Tibial nerve (tissue), 4 donors: Measurements from ENCODE around the gene SNX19. TPM values are rescaled to one million over a fixed set of nuclear protein-coding genes. Genes with fewer than 3 reads are reported as not detected.

ENCODE experiments used
- DNase-seq, 2 donors: peaks; one replicate each; pipeline ENCODE4 v3.0.0-alpha.2; 2019; ENCODE audit warnings: low spot score in 2 of 2
- H3K27ac ChIP-seq, 4 donors: fragments of 200-600 bp; sonication (generic) in 3 of 4; one replicate each; pipeline ENCODE4 v1.5.1; 2017 to 2019; ENCODE audit warnings: mild to moderate bottlenecking in 1 of 4
- H3K27me3 ChIP-seq, 2 donors: fragments of 200-600 bp; sonication (generic) in 1 of 2; one replicate each; pipeline versions ENCODE4 v1.5.1 to v1.6.0; 2017 to 2019
- H3K36me3 ChIP-seq, 3 donors: fragments of 200-600 bp; sonication (generic); one replicate each; pipeline ENCODE4 v1.5.1; 2018 to 2019
- H3K4me1 ChIP-seq, 4 donors: fragments of 200-600 bp; sonication (generic) in 3 of 4; one replicate each; pipeline ENCODE4 v1.5.1; 2017 to 2019
- H3K4me3 ChIP-seq, 4 donors: fragments of 200-600 bp; sonication (generic) in 3 of 4; one replicate each; pipeline ENCODE4 v1.5.1; 2017 to 2019; ENCODE audit warnings: mild to moderate bottlenecking in 1 of 4, moderate library complexity in 1 of 4
- H3K9me3 ChIP-seq, 4 donors: fragments of 200-600 bp; sonication (generic) in 3 of 4; one replicate each; pipeline ENCODE4 v1.5.1; 2017 to 2019
- CTCF ChIP-seq, 5 experiments: fragments of 200-600 bp in 3 of 5; fragments of 450-650 bp in 2 of 5; sonication (generic) in 3 of 5; IDR thresholded peaks; one replicate each; pipeline ENCODE4 v1.5.1; 2016 to 2019; ENCODE audit warnings: antibody characterized with exemption in 5 of 5, mild to moderate bottlenecking in 3 of 5, moderate library complexity in 2 of 5
- EP300 ChIP-seq, 2 donors: sonication (generic); formaldehyde crosslinking; IDR thresholded peaks; one replicate each; pipeline ENCODE4 v1.6.1; 2017; ENCODE audit warnings: antibody characterized with exemption in 2 of 2, mild to moderate bottlenecking in 1 of 2
- POLR2A ChIP-seq, 2 donors: fragments of 450-650 bp; IDR thresholded peaks; one replicate each; pipeline ENCODE4 v1.6.1; 2017; ENCODE audit warnings: antibody characterized with exemption in 2 of 2, mild to moderate bottlenecking in 2 of 2, moderate library complexity in 2 of 2
- WGBS, 2 donors: methylation state at CpG; one replicate each; pipeline ENCODE4 v1.1.5; 2018; 5-methylcytosine and 5-hydroxymethylcytosine counted together
- total RNA-seq, 4 donors: library from RNA; depleted of rRNA; stranded (reverse); fragments of >200 nt; gene quantifications; one replicate each; pipeline ENCODE4 v1.1.0, GENCODE V29; 2016

The SNX19 gene
- 100 to 1,000 TPM in 3 of 4 donors, 10 to 100 TPM in 1; 94.2 to 141 (median 105) TPM for total RNA-seq

GRCh38 chr11:130916238-130916855, at the start of gene SNX19:
Gene SNX19, minus strand, starts transcription at chr11:130916479. Its CDS starts 540 bp downstream, at chr11:130915939.
- H3K4me3 ChIP-seq = peak within 1 kb of the TSS; percentile 70 to 95 (median 94)
- WGBS, 2 donors = 1% methylated on average over 12 to 22 of the region's 72 CpGs

GRCh38 chr11:130964058-130964792, 47.9 kb upstream of the SNX19 start:
- Histone ChIP-seq H3K4me3 (no peak overlapping the region), H3K9me3 (peaks cover 0 to 37% (median 3%) of the 10 kb centered on the region in 4 donors), H3K36me3 (no peaks in the 10 kb centered on the region), H3K27ac (no peak overlapping the region), H3K27me3 (no peaks in the 10 kb centered on the region), H3K4me1 (no peaks in the 10 kb centered on the region)
- TF ChIP-seq CTCF (IDR thresholded peaks at IDR 0.05) (no peak), POLR2A (IDR thresholded peaks at IDR 0.05) (no peak), EP300 (IDR thresholded peaks at IDR 0.05) (no peak)
- DNase-seq = no peak
- WGBS, 2 donors = 80 to 81% methylated on average over 6 of the region's 6 CpGs

More at GRCh38 chr11:130916238-130916855, at the start of gene SNX19:
- Histone ChIP-seq H3K36me3 (peaks cover 0 to 38% (median 0%) of the 10 kb centered on the region in 3 donors), H3K4me1 (peaks cover 0 to 35% (median 10%) of the 10 kb centered on the region in 4 donors), H3K27me3 (no peaks in the 10 kb centered on the region), H3K9me3 (no peaks in the 10 kb centered on the region), H3K27ac (peak within 1 kb of the TSS; percentile 50 to 87 (median 82))
- DNase-seq = peak; percentile 76
- peak in 1 of 2 donors; percentile 88 for TF ChIP-seq EP300 (IDR thresholded peaks at IDR 0.05)
- peak; percentile 87 to 90 for TF ChIP-seq POLR2A (IDR thresholded peaks at IDR 0.05)
- TF ChIP-seq CTCF (IDR thresholded peaks at IDR 0.05) = peak; percentile 91 to 100 (median 98)

- Histone ChIP-seq H3K4me1 (peaks cover 0 to 5% (median 2%) of the 10 kb centered on the region in 4 donors), H3K36me3 (no peaks in the 10 kb centered on the region), H3K27ac (no peak overlapping the region), H3K9me3 (no peaks in the 10 kb centered on the region), H3K4me3 (no peak overlapping the region), H3K27me3 (no peaks in the 10 kb centered on the region)
- WGBS, 2 donors = 74 to 78% methylated on average over 6 of the region's 6 CpGs
- no peak for DNase-seq
- TF ChIP-seq POLR2A (IDR thresholded peaks at IDR 0.05) (no peak), EP300 (IDR thresholded peaks at IDR 0.05) (no peak), CTCF (IDR thresholded peaks at IDR 0.05) (no peak)
These were observed 31.6 kb upstream of the SNX19 start for GRCh38 chr11:130947889-130948288.

- 87 to 88% methylated on average over 6 of the region's 6 CpGs for WGBS, 2 donors
- TF ChIP-seq CTCF (IDR thresholded peaks at IDR 0.05) (no peak), EP300 (IDR thresholded peaks at IDR 0.05) (no peak), POLR2A (IDR thresholded peaks at IDR 0.05) (no peak)
These were observed 31.2 kb upstream of the SNX19 start for GRCh38 chr11:130947481-130947880.

GRCh38 chr11:130947058-130947457, 30.8 kb upstream of the SNX19 start:
- TF ChIP-seq EP300 (IDR thresholded peaks at IDR 0.05) (no peak), POLR2A (IDR thresholded peaks at IDR 0.05) (no peak), CTCF (IDR thresholded peaks at IDR 0.05) (no peak)
- peaks cover 0 to 5% (median 2%) of the 10 kb centered on the region in 4 donors for H3K4me1 ChIP-seq
- no peaks in the 10 kb centered on the region for H3K9me3 ChIP-seq

More at GRCh38 chr11:130947481-130947880, 31.2 kb upstream of the SNX19 start:
- Histone ChIP-seq H3K4me3 (no peak overlapping the region), H3K36me3 (no peaks in the 10 kb centered on the region), H3K4me1 (peaks cover 0 to 5% (median 2%) of the 10 kb centered on the region in 4 donors), H3K9me3 (no peaks in the 10 kb centered on the region), H3K27ac (no peak overlapping the region), H3K27me3 (no peaks in the 10 kb centered on the region)
- DNase-seq = no peak

More at GRCh38 chr11:130947058-130947457, 30.8 kb upstream of the SNX19 start:
- Histone ChIP-seq H3K27ac (no peak overlapping the region), H3K36me3 (no peaks in the 10 kb centered on the region), H3K27me3 (no peaks in the 10 kb centered on the region), H3K4me3 (no peak overlapping the region)
- no peak for DNase-seq
- WGBS, 2 donors = 73 to 85% methylated on average over 3 of the region's 3 CpGs
